ENCODE data around the gene NUDT4B. TPM values are rescaled to one million over a fixed set of nuclear protein-coding genes. Genes with fewer than 3 reads are reported as not detected.
"Not testable (repeated sequence)": the region's sequence is repeated elsewhere in the genome, so short reads cannot be mapped to it uniquely, and the experiment has no call there.

Gene NUDT4B
- total RNA-seq, 6 experiments from 2014 or later = 0.83 to 1.1 TPM; not detected in 4

- not testable (repeated sequence) for H3K9me3 Mint-ChIP-seq; H3K36me3 Mint-ChIP-seq (ENCODE audit: low read depth); H3K4me3 Mint-ChIP-seq; H3K27me3 Mint-ChIP-seq (ENCODE audit: insufficient read depth); DNase-seq; H3K4me1 Mint-ChIP-seq (ENCODE audit: low read depth); H3K27ac Mint-ChIP-seq
Measured at GRCh38 chr1:148793762-148794332, 45.3 kb downstream of the NUDT4B start.

Other genes starting within 250 kb of the NUDT4B start
- 10 to 100 TPM; 16.1 to 21.6 (median 17.5) TPM for gene NBPF14, start 152.8 kb upstream of the NUDT4B start, total RNA-seq (2021; fragmentation: NEBNext Ultra II Directional; extraction: Animal tissue kit (Norgen Biotek cat#: 25700))
- 100 to 1,000 TPM in 5 of 6 experiments, 10 to 100 TPM in 1; 98.0 to 142 (median 121) TPM for gene PDE4DIP, start 95.7 kb downstream of the NUDT4B start, total RNA-seq (2021; fragmentation: NEBNext Ultra II Directional; extraction: Animal tissue kit (Norgen Biotek cat#: 25700))

Data from HFFc6 (cell line).